ENCODE measurements around the gene DAAM1. TPM values are rescaled to one million over a fixed set of nuclear protein-coding genes. Genes with fewer than 3 reads are reported as not detected.

Gene DAAM1
- total RNA-seq, 1 experiment from 2014 or later = 30.4 TPM

DNA sequence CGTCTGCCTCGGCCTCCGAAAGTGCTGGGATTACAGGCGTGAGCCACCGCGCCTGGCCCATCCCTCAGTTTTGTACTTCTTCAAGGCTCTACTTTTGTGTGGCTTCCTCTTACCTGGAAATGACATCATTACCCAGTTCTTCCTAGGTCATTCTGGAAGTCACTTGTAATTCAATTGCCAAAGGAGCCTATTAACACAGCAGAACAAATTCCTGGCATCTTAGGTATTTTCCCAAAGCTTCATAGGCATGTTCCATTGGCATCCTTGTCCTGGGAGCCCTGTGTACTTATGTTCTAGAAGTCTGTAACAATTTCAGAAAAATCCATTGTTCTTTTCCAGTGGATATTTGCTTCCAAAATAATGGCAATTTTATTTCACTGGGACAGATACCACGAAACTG, 60.6 kb downstream of the DAAM1 start (continued):
- TF ChIP-seq PRDM15 (CRISPR knock-in tag; IDR thresholded peaks at IDR 0.05) (no peak), NFE2L1 (CRISPR knock-in tag; IDR thresholded peaks at IDR 0.05) (no peak), CDX4 (CRISPR knock-in tag; IDR thresholded peaks at IDR 0.05; ENCODE audit: borderline replicate concordance) (no peak), CTCF (IDR thresholded peaks at IDR 0.05) (no peak), TEAD1 (CRISPR knock-in tag; IDR thresholded peaks at IDR 0.05) (no peak), ZNF232 (CRISPR knock-in tag; IDR thresholded peaks at IDR 0.05) (no peak), FOXJ3 (CRISPR knock-in tag; IDR thresholded peaks at IDR 0.05; ENCODE audit: borderline replicate concordance) (no peak)
- TF ChIP-seq, protein P1, sequence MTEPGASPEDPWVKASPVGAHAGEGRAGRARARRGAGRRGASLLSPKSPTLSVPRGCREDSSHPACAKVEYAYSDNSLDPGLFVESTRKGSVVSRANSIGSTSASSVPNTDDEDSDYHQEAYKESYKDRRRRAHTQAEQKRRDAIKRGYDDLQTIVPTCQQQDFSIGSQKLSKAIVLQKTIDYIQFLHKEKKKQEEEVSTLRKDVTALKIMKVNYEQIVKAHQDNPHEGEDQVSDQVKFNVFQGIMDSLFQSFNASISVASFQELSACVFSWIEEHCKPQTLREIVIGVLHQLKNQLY (CRISPR knock-in tag; IDR thresholded peaks at IDR 0.05) = no peak

DNA sequence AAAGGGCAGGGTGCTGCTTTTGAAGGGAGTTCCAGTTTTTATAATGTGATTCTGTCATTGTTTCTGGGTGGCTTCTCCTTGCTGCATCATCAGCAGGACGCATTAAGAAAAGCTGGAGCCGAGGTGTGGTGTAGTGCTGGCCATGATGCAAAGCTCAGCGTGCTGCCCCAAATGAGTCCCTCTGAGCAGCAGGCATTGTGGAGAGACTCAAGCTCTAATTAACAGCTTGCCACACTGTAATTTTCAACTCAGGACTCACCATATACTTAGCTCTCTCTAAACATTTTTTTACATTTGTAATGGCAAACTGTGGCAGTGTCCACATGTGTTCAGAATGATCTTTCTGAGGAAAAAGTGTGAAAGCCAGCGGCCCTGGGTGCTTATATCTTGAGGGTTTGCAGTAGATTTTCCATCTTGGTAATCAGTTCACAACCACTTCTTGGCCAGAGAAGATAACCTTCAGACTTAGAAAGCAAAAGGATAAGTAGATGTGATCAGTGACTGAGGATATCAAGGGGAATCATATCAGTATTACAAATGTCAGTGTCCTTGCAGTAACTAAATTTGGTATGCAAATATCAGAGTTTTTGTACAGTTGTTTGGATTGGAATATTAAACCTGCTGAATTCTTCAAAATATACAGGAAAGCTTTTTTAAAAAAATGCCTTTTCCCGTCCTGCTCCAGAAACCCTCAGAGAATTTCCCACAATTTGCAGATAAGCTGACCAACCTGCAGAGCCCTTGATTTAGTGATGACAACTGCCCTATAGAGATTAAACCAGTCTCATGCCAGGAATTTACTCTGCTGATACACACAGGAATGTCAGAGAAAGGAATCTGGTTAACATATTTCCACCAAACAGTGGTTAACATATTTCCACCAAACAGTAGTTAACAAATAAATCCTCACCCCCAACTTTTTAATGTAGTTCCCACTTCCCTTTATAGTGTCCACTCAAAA, 63.6 kb downstream of the DAAM1 start:
- no peaks in the 10 kb centered on the region for H3K36me3 Mint-ChIP-seq
- peak; percentile 18; the same call in 1 of the 2 replicates for ATAC-seq
- 0 out of 2 replicates have a peak overlapping the region, but pooled peaks have one; percentile 30 for H3K27ac Mint-ChIP-seq
- CTCF ChIA-PET = interaction anchor here (1.0 to 1.3 kb wide), 2 partner anchors 10 to 11 kb away, joined by 4 to 5 read pairs; no protein-coding TSS in a partner anchor
- no peaks in the 10 kb centered on the region for H3K9me3 Mint-ChIP-seq
- POLR2A ChIA-PET = no interaction called here
- DNase-seq (ENCODE audit: low spot score) = no peak
- no peak for TF ChIP-seq OVOL2 (CRISPR knock-in tag; IDR thresholded peaks at IDR 0.05; ENCODE audit: borderline replicate concordance)
- TF ChIP-seq, protein P2, sequence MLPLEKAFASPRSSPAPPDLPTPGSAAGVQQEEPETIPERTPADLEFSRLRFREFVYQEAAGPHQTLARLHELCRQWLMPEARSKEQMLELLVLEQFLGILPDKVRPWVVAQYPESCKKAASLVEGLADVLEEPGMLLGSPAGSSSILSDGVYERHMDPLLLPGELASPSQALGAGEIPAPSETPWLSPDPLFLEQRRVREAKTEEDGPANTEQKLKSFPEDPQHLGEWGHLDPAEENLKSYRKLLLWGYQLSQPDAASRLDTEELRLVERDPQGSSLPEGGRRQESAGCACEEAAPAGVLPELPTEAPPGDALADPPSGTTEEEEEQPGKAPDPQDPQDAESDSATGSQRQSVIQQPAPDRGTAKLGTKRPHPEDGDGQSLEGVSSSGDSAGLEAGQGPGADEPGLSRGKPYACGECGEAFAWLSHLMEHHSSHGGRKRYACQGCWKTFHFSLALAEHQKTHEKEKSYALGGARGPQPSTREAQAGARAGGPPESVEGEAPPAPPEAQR (CRISPR knock-in tag; IDR thresholded peaks at IDR 0.05) = no peak
- TF ChIP-seq, protein P3, sequence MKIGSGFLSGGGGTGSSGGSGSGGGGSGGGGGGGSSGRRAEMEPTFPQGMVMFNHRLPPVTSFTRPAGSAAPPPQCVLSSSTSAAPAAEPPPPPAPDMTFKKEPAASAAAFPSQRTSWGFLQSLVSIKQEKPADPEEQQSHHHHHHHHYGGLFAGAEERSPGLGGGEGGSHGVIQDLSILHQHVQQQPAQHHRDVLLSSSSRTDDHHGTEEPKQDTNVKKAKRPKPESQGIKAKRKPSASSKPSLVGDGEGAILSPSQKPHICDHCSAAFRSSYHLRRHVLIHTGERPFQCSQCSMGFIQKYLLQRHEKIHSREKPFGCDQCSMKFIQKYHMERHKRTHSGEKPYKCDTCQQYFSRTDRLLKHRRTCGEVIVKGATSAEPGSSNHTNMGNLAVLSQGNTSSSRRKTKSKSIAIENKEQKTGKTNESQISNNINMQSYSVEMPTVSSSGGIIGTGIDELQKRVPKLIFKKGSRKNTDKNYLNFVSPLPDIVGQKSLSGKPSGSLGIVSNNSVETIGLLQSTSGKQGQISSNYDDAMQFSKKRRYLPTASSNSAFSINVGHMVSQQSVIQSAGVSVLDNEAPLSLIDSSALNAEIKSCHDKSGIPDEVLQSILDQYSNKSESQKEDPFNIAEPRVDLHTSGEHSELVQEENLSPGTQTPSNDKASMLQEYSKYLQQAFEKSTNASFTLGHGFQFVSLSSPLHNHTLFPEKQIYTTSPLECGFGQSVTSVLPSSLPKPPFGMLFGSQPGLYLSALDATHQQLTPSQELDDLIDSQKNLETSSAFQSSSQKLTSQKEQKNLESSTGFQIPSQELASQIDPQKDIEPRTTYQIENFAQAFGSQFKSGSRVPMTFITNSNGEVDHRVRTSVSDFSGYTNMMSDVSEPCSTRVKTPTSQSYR (CRISPR knock-in tag; IDR thresholded peaks at IDR 0.05) = no peak
- TF ChIP-seq, protein P4, sequence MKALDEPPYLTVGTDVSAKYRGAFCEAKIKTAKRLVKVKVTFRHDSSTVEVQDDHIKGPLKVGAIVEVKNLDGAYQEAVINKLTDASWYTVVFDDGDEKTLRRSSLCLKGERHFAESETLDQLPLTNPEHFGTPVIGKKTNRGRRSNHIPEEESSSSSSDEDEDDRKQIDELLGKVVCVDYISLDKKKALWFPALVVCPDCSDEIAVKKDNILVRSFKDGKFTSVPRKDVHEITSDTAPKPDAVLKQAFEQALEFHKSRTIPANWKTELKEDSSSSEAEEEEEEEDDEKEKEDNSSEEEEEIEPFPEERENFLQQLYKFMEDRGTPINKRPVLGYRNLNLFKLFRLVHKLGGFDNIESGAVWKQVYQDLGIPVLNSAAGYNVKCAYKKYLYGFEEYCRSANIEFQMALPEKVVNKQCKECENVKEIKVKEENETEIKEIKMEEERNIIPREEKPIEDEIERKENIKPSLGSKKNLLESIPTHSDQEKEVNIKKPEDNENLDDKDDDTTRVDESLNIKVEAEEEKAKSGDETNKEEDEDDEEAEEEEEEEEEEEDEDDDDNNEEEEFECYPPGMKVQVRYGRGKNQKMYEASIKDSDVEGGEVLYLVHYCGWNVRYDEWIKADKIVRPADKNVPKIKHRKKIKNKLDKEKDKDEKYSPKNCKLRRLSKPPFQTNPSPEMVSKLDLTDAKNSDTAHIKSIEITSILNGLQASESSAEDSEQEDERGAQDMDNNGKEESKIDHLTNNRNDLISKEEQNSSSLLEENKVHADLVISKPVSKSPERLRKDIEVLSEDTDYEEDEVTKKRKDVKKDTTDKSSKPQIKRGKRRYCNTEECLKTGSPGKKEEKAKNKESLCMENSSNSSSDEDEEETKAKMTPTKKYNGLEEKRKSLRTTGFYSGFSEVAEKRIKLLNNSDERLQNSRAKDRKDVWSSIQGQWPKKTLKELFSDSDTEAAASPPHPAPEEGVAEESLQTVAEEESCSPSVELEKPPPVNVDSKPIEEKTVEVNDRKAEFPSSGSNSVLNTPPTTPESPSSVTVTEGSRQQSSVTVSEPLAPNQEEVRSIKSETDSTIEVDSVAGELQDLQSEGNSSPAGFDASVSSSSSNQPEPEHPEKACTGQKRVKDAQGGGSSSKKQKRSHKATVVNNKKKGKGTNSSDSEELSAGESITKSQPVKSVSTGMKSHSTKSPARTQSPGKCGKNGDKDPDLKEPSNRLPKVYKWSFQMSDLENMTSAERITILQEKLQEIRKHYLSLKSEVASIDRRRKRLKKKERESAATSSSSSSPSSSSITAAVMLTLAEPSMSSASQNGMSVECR (CRISPR knock-in tag; IDR thresholded peaks at IDR 0.05; ENCODE audit: borderline replicate concordance) = no peak
- no peaks in the 10 kb centered on the region for H3K27me3 Mint-ChIP-seq (ENCODE audit: low read depth)
- no peak overlapping the region for H3K4me3 Mint-ChIP-seq
- peaks cover 50% of the 10 kb centered on the region for H3K4me1 Mint-ChIP-seq
